Fibroblast of mammary gland (primary cell): ENCODE measurements around the gene SPIRE1.

Experiments used
- DNase-seq: peaks from one replicate; pipeline ENCODE4 v3.0.0-alpha.2; 2010; ENCODE audit warnings: low read depth
- H3K4me3 ChIP-seq: 2 replicates; pipeline ENCODE4 v1.5.1; 2011; ENCODE audit warnings: low read depth, mild to moderate bottlenecking, low read length, moderate library complexity; ENCODE audit not compliant: control insufficient read depth
- TF ChIP-seq, protein P1 (sequence below): conservative IDR thresholded peaks from 2 replicates; pipeline ENCODE4 v1.5.1; 2011; ENCODE audit warnings: low read depth, low read length, inconsistent platforms; ENCODE audit not compliant: control insufficient read depth, insufficient read depth

Gene SPIRE1

DNA sequence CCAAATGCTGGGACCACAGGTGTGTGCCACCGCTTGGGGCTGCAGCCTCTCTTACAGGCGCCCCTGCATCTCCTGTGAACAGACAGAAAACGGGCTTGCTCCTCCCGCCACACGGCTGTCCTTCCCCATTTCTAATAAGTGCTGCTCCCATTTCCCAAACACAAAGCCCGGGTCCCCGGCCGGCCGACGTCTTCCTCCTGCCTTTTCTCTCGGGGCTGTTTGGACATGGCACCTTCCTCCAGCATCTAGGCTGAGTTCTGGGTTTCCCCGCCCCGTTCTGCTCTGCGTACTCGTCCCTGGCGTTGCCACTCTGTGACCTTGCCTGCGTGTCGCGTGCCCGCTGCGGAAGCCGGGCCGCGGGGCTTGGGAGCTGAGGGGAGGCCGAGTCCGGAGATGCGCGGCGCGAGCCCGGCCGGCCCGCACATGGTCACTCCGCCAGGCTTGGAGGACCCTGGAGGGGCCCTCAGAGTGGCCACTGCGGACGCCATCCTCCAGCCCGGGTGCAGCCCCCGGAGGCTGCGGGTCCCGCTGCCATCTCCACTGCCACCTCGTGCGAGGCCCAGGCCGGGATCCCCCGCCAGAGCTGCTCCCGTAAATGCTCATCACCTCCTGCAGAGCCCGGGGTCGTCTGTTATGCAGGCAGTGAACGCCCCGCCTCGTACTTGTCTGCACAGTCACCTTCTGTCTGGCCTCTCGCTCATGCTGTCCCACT is 223.9 kb downstream of the SPIRE1 start:
- TF ChIP-seq, protein P1, sequence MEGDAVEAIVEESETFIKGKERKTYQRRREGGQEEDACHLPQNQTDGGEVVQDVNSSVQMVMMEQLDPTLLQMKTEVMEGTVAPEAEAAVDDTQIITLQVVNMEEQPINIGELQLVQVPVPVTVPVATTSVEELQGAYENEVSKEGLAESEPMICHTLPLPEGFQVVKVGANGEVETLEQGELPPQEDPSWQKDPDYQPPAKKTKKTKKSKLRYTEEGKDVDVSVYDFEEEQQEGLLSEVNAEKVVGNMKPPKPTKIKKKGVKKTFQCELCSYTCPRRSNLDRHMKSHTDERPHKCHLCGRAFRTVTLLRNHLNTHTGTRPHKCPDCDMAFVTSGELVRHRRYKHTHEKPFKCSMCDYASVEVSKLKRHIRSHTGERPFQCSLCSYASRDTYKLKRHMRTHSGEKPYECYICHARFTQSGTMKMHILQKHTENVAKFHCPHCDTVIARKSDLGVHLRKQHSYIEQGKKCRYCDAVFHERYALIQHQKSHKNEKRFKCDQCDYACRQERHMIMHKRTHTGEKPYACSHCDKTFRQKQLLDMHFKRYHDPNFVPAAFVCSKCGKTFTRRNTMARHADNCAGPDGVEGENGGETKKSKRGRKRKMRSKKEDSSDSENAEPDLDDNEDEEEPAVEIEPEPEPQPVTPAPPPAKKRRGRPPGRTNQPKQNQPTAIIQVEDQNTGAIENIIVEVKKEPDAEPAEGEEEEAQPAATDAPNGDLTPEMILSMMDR, result no peak
- no peak overlapping the region for H3K4me3 ChIP-seq
- no peak for DNase-seq

DNA sequence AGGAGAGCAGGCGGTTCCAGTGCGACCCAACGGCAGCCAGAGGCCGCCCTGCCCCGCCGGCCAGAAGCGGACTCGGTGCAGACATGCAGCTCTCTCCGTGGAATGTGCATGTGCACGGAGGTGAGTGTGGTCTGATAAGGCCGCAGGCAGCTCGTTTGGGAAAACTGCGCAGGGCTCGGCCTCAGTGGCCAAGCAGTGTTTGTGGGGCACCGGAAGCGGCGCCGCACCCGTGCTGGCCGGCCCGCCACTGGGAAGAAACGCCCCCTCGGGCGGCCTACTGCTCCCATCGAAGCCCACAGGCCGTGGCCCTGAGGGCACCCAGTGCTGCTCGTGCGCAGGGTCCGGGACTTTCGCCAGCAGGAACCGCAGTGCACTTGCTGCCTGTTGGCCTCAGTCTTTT is 225.0 kb downstream of the SPIRE1 start:
- H3K4me3 ChIP-seq, result no peak overlapping the region
- TF ChIP-seq, protein P1, result no peak
- DNase-seq, result no peak

- H3K4me3 ChIP-seq, result no peak overlapping the region
- no peak for DNase-seq
- TF ChIP-seq, protein P1, result no peak
Measured at GRCh38 chr18:12432196-12432595, 225.7 kb downstream of the SPIRE1 start.

DNA sequence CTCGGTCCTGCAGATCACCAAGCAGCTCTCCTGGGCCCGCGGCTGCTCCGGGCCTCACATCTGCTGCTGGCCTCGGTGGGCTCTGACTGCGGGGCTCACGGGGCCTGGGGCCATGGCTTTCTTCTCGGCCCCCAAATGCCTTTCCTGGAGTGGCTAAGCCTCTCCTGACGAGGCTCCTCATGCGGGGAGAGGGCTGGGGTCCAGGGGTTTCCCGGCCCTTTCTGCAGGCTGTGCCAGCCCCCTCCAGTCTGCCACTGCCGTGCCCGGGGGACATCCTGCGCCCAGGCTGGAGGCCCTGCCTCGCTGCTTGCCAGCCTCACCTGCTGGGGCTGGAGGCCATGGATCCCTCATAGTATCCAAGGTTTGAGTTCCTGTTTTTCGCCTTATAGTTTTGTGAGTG is 226.3 kb downstream of the SPIRE1 start:
- DNase-seq, result no peak
- TF ChIP-seq, protein P1, result no peak
- no peak overlapping the region for H3K4me3 ChIP-seq

- no peak for DNase-seq
- TF ChIP-seq, protein P1, result no peak
Measured at GRCh38 chr18:12430137-12430990, 227.5 kb downstream of the SPIRE1 start.

GRCh38 chr18:12429556-12429955 is 228.4 kb downstream of the SPIRE1 start:
- H3K4me3 ChIP-seq, result no peak overlapping the region

More at GRCh38 chr18:12430137-12430990, 227.5 kb downstream of the SPIRE1 start:
- no peak overlapping the region for H3K4me3 ChIP-seq

More at GRCh38 chr18:12429556-12429955, 228.4 kb downstream of the SPIRE1 start:
- TF ChIP-seq, protein P1, result no peak
- no peak for DNase-seq
